K562 (cell line): Measurements from ENCODE around the gene HMCES. TPM values are rescaled to one million over a fixed set of nuclear protein-coding genes. Genes with fewer than 3 reads are reported as not detected.

Experiments used
- ATAC-seq: fragments of 200-7000 bp; cut with Tn5 transposase; 3 replicates; pipeline ENCODE4 v1.9.1; 2020; ENCODE audit warnings: moderate library complexity
- BruUV-seq: library from RNA; stranded (reverse); fragments of 400-500 nt; replicated peaks from 2 replicates; lab custom pipeline; 2021; lab: Mats Ljungman, UMichigan
- CTCF ChIA-PET: fragments of 300-600 bp; formaldehyde crosslinking; extraction: SDS; loops from one replicate; lab custom pipeline; 2021; ENCODE audit warnings: low intra/inter-chr PET ratio; lab: Yijun Ruan, JAX
- POLR2A ChIA-PET: fragments of 300-600, 350-650 bp; sonication (Branson Sonifier 250); formaldehyde crosslinking; extraction: SDS; loops from one replicate; lab custom pipeline; 2021; ENCODE audit warnings: antibody characterized with exemption, inconsistent platforms; lab: Yijun Ruan, JAX
- DNase-seq, 4 experiments: peaks; one replicate each; pipeline versions ENCODE4 v3.0.0 to v3.0.0-alpha.2; 2011 to 2018; ENCODE audit warnings: low spot score in 3 of 4, mixed read lengths in 3 of 4; ENCODE audit errors: extremely low read depth in 1 of 4
- FAIRE-seq: peaks from 2 replicates; lab custom pipeline; 2011; peaks lifted over from hg19 to GRCh38; lab: Jason Lieb, UNC
- H2AFZ ChIP-seq: 2 replicates; pipeline ENCODE4 v1.6.0; 2011; ENCODE audit warnings: low read depth, low read length, control low read depth, inconsistent platforms
- H3K27ac ChIP-seq: fragments of 200-600 bp; 3 replicates; pipeline ENCODE4 v1.8.0; 2011; ENCODE audit warnings: low read depth, mild to moderate bottlenecking, control low read depth, inconsistent platforms, low read length, moderate library complexity, mixed read lengths; ENCODE audit errors: extremely low read depth
- H3K27me3 ChIP-seq, 2 experiments: fragments of 300-600 bp in 1 of 2; 2 replicates in 1 of 2; 3 replicates in 1 of 2; pipeline versions ENCODE4 v1.6.0 to v1.8.0; 2011; ENCODE audit warnings: inconsistent platforms in 2 of 2, low read length in 2 of 2, mild to moderate bottlenecking in 1 of 2, mixed read lengths in 1 of 2, moderate library complexity in 1 of 2; ENCODE audit not compliant: control insufficient read depth in 2 of 2, insufficient read depth in 2 of 2
- H3K36me3 ChIP-seq: fragments of 300-600 bp; 3 replicates; pipeline ENCODE4 v1.8.0; 2011; ENCODE audit warnings: mild to moderate bottlenecking, low read length, inconsistent platforms; ENCODE audit not compliant: control insufficient read depth, insufficient read depth
- H3K4me1 ChIP-seq, 2 experiments: fragments of 200-600 bp in 1 of 2; replicated peaks in 1 of 2; 2 replicates in 1 of 2; 3 replicates in 1 of 2; pipeline versions ENCODE4 v1.5.1 to v1.8.0; 2011; ENCODE audit warnings: inconsistent platforms in 2 of 2, low read length in 2 of 2, mild to moderate bottlenecking in 1 of 2, mixed read lengths in 1 of 2, moderate library complexity in 1 of 2; ENCODE audit not compliant: control insufficient read depth in 2 of 2, insufficient read depth in 2 of 2
- H3K4me2 ChIP-seq: 2 replicates; pipeline ENCODE4 v1.6.1; 2011; ENCODE audit warnings: low read length, control low read depth, inconsistent platforms, mixed read lengths; ENCODE audit not compliant: insufficient read depth
- H3K4me3 ChIP-seq: fragments of 200-600 bp; sonication (generic), shearing (Covaris generic); 2 replicates; pipeline ENCODE4 v1.5.1; 2016; ENCODE audit warnings: control low read depth, inconsistent platforms
- H3K79me2 ChIP-seq: fragments of 200-600 bp; 3 replicates; pipeline ENCODE4 v1.8.0; 2011; ENCODE audit warnings: low read length, inconsistent platforms; ENCODE audit not compliant: control insufficient read depth, insufficient read depth
- H3K9ac ChIP-seq, 2 experiments: 2 replicates each; pipeline versions ENCODE4 v1.6.0 to v1.6.1; 2011; ENCODE audit warnings: low read depth in 2 of 2, low read length in 2 of 2, control low read depth in 1 of 2, inconsistent platforms in 1 of 2, mild to moderate bottlenecking in 1 of 2, mixed read lengths in 1 of 2; ENCODE audit not compliant: insufficient read depth in 1 of 2
- H3K9me1 ChIP-seq: one replicate; pipeline ENCODE4 v1.6.0; 2011; ENCODE audit warnings: inconsistent platforms, mild to moderate bottlenecking, low read length, moderate library complexity; ENCODE audit not compliant: control insufficient read depth, insufficient read depth
- H3K9me3 ChIP-seq: replicated peaks from 2 replicates; pipeline ENCODE4 v1.5.1; 2011; ENCODE audit warnings: low read depth, low read length, inconsistent platforms; ENCODE audit not compliant: control insufficient read depth, insufficient read depth
- H4K20me1 ChIP-seq: replicated peaks from 2 replicates; pipeline ENCODE4 v1.6.1; 2011; ENCODE audit warnings: low read length, inconsistent platforms, mixed read lengths; ENCODE audit not compliant: control insufficient read depth, insufficient read depth
- HDAC6 ChIP-seq: IDR thresholded peaks from 2 replicates; pipeline ENCODE4 v1.6.1; 2012; ENCODE audit warnings: low read depth, mild to moderate bottlenecking, control low read depth, inconsistent platforms, low read length, moderate library complexity
- MYC ChIP-seq, 2 experiments: fragments of 250-450 bp in 1 of 2; sonication (Bioruptor Pico) in 1 of 2; IDR thresholded peaks; 2 replicates each; pipeline versions ENCODE4 v1.5.1 to v1.6.1; 2012 to 2021; ENCODE audit warnings: low read depth in 2 of 2, borderline replicate concordance in 1 of 2, improper control_type of control experiment in 1 of 2, low read length in 1 of 2, mild to moderate bottlenecking in 1 of 2, moderate library complexity in 1 of 2
- ZBTB8A ChIP-seq: fragments of 450-650 bp; IDR thresholded peaks from 2 replicates; pipeline ENCODE4 v1.6.1; 2018; ENCODE audit warnings: mild to moderate bottlenecking, moderate library complexity; ENCODE audit not compliant: partially characterized antibody
- WGBS: fragments of 100-300 bp; shearing (Covaris generic); methylation state at CpG from one replicate; pipeline ENCODE4 v1.1.6; 2016; ENCODE audit warnings: low coverage, mixed read lengths; ENCODE audit not compliant: insufficient coverage; ENCODE audit errors: missing lambda C conversion rate; 5-methylcytosine and 5-hydroxymethylcytosine counted together
- in situ Hi-C: fragments of 300-500 bp; cut with MboI; formaldehyde crosslinking; loops from 4 replicates; pipeline ENCODE4 v1.15.0; 2018; ENCODE audit warnings: inconsistent platforms, mixed read lengths
- intact Hi-C: fragments of 100-400 bp; cut with micrococcal nuclease; formaldehyde crosslinking; loops from 2 replicates; pipeline ENCODE4 v1.14.2; 2022
- polyA plus RNA-seq, 8 experiments: library from polyadenylated mRNA; depleted of rRNA in 4 of 8; stranded (reverse) in 5 of 8; unstranded in 3 of 8; fragments of >200 nt; fragmentation: Nextera tagmentation in 2 of 8; fragmentation: Illumina TruSeq in 1 of 8; extraction: Ambion mirVana in 2 of 8; extraction: Trizol in 1 of 8; gene quantifications; 2 replicates each; pipeline versions ENCODE4 v1.2.1 to v1.2.3, GENCODE V29; 2011 to 2014; ENCODE audit warnings: inconsistent platforms in 1 of 8, missing spikeins in 1 of 8
- total RNA-seq, 7 experiments: library from RNA; depleted of rRNA in 6 of 7; stranded (reverse); fragments of >200 nt in 6 of 7; fragmentation: Illumina TruSeq in 2 of 7; extraction: Trizol in 2 of 7; gene quantifications; 2 replicates each; pipeline versions ENCODE4 v1.2.1 to v1.2.3, GENCODE V29; 2011 to 2021; ENCODE audit warnings: low replicate concordance in 1 of 7

Gene HMCES
- total and polyA plus RNA-seq, 9 of the 15 experiments (the other 6 are each of a cell fraction or from before 2014, with no cell fraction given) = 18.8 to 45.3 (median 24.8) TPM

- intact Hi-C loops (no loop called here), in situ Hi-C loops (no loop called here)
- no peak overlapping the region for H3K27ac ChIP-seq
- 30% methylated on average over 2 of the region's 15 CpGs for WGBS
- no peak for TF ChIP-seq HDAC6
- TF ChIP-seq MYC (IDR thresholded peaks at IDR 0.05; ENCODE audit: low read depth, low read length) = no peak
- TF ChIP-seq MYC (CRISPR knock-in tag; IDR thresholded peaks at IDR 0.05; ENCODE audit: borderline replicate concordance, low read depth) = no peak
- no peak for TF ChIP-seq ZBTB8A
- DNase-seq = no peak
- ATAC-seq = no peak
- POLR2A ChIA-PET = interaction anchor here (0.5 to 2.3 kb wide), 14 partner anchors 10 to 661 kb away, joined by 3 to 10 read pairs (median 4); partner anchors contain the start of genes EFCAB12, HMCES and IFT122
- H3K79me2 ChIP-seq = peaks cover 17% of the 10 kb centered on the region
- no TSS peak for BruUV-seq
- H3K9me3 ChIP-seq = no peaks in the 10 kb centered on the region
- peaks cover 18 to 41% of the 10 kb centered on the region in 2 experiments; a peak in 4 of 5 replicates for H3K4me1 ChIP-seq
- H3K36me3 ChIP-seq = no peaks in the 10 kb centered on the region
- H3K27me3 ChIP-seq = no peaks in the 10 kb centered on the region
- peak overlapping the region; percentile 90; the same call in 1 of the 2 replicates for H2AFZ ChIP-seq
- peak overlapping the region; percentile 78; the same call in 1 of the 2 replicates for H3K4me2 ChIP-seq
- no peak for FAIRE-seq
- H3K9ac ChIP-seq = peak overlapping the region in 1 of 2 experiments; percentile 95; a peak in 1 of 4 replicates
- H4K20me1 ChIP-seq = peaks cover 5% of the 10 kb centered on the region; the same call in 1 of the 2 replicates
- CTCF ChIA-PET = no interaction called here
- H3K4me3 ChIP-seq = no peak overlapping the region; the same call in 1 of the 2 replicates
- H3K9me1 ChIP-seq = no peaks in the 10 kb centered on the region
Observed at GRCh38 chr3:129317014-129317771, 38.5 kb downstream of the HMCES start.
